HL-60 (cell line): ENCODE measurements around the gene CEP112.

Experiments used
- DNase-seq, 2 experiments: peaks; one replicate each; pipeline ENCODE4 v3.0.0-alpha.2; 2010 to 2020; ENCODE audit warnings: low read depth in 1 of 2, low spot score in 1 of 2
- H3K27ac ChIP-seq: fragments of 250-450 bp; sonication (Bioruptor Pico); replicated peaks from 2 replicates; pipeline ENCODE4 v1.5.1; 2020; ENCODE audit warnings: mild to moderate bottlenecking, moderate library complexity
- H3K27me3 ChIP-seq: fragments of 250-450 bp; sonication (Bioruptor Pico); 2 replicates; pipeline ENCODE4 v1.5.1; 2021; ENCODE audit warnings: mild to moderate bottlenecking, moderate library complexity; ENCODE audit not compliant: insufficient read depth, poor library complexity, severe bottlenecking
- H3K4me3 ChIP-seq: replicated peaks from 2 replicates; pipeline ENCODE4 v1.5.1; 2011; ENCODE audit warnings: mild to moderate bottlenecking, control low read depth, low read length; ENCODE audit not compliant: insufficient read depth
- CTCF ChIP-seq: IDR thresholded peaks from one replicate; pipeline ENCODE4 v1.5.1; 2011; ENCODE audit warnings: low read length, control low read depth, inconsistent platforms; ENCODE audit not compliant: insufficient read depth
- GABPA ChIP-seq: IDR thresholded peaks from 2 replicates; pipeline ENCODE4 v1.6.1; 2012; ENCODE audit warnings: low read depth
- POLR2AphosphoS5 ChIP-seq: IDR thresholded peaks from 2 replicates; pipeline ENCODE4 v1.6.1; 2012; ENCODE audit warnings: low read depth
- REST ChIP-seq: IDR thresholded peaks from 2 replicates; pipeline ENCODE4 v1.6.1; 2012; ENCODE audit warnings: low read depth; ENCODE audit not compliant: insufficient replicate concordance
- SPI1 ChIP-seq: IDR thresholded peaks from 2 replicates; pipeline ENCODE4 v1.6.1; 2012; ENCODE audit warnings: low read depth, mild to moderate bottlenecking, borderline replicate concordance

The CEP112 gene

GRCh38 chr17:65953316-65954147, 238.4 kb downstream of the CEP112 start:
- no peak overlapping the region for H3K4me3 ChIP-seq
- H3K27me3 ChIP-seq = no peaks in the 10 kb centered on the region
- TF ChIP-seq CTCF = no peak
- TF ChIP-seq REST = no peak
- TF ChIP-seq SPI1 = no peak
- TF ChIP-seq POLR2AphosphoS5 = no peak
- TF ChIP-seq GABPA = no peak
- no peak overlapping the region for H3K27ac ChIP-seq
- DNase-seq = no peak

GRCh38 chr17:65952586-65952985, 239.3 kb downstream of the CEP112 start:
- no peak for DNase-seq
- Histone ChIP-seq H3K27me3 (no peaks in the 10 kb centered on the region), H3K27ac (no peak overlapping the region), H3K4me3 (no peak overlapping the region)
- TF ChIP-seq REST (no peak), CTCF (no peak), POLR2AphosphoS5 (no peak), GABPA (no peak)

GRCh38 chr17:65952015-65952414, 239.9 kb downstream of the CEP112 start:
- no peaks in the 10 kb centered on the region for H3K27me3 ChIP-seq
- TF ChIP-seq GABPA = no peak
- no peak for TF ChIP-seq CTCF
- no peak for TF ChIP-seq POLR2AphosphoS5
- H3K4me3 ChIP-seq = no peak overlapping the region
- H3K27ac ChIP-seq = no peak overlapping the region
- no peak for DNase-seq

GRCh38 chr17:65947831-65948230, 244.1 kb downstream of the CEP112 start:
- DNase-seq = no peak
- no peak overlapping the region for H3K27ac ChIP-seq
- H3K4me3 ChIP-seq = no peak overlapping the region
- no peak for TF ChIP-seq GABPA
- TF ChIP-seq CTCF = no peak
- TF ChIP-seq REST = no peak
- H3K27me3 ChIP-seq = no peaks in the 10 kb centered on the region
